ENCODE data around the gene RFX5. TPM values are rescaled to one million over a fixed set of nuclear protein-coding genes. Genes with fewer than 3 reads are reported as not detected.
A peak's percentile ranks its signal among the peaks of the same experiment; 100 is the strongest.

RFX5 gene
- total RNA-seq, 1 experiment from 2014 or later, result 61.6 TPM

DNA sequence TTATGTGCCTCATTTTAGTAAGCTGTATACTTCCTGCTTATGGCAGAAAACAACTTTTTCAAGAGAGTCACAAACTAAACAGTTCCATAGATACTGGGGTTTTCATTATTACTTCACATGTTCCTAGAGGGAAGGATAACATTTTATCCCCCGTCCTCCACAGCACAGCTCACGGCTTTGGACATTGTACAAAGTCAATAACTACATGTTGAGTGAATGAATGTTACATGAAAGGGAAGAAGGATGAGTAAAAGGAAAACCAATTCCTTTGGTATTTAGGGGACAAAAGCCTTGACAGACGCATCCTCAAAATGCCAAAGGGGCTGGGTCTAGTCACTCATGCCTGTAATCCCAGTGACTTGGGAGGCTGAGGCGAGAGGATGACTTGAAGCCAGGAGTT is 34.6 kb downstream of the RFX5 start:
- Histone ChIP-seq H3K36me3 (peaks cover 79% of the 10 kb centered on the region), H3K27me3 (no peaks in the 10 kb centered on the region), H3K9me3 (no peaks in the 10 kb centered on the region), H3K4me3 (no peak overlapping the region)
- DNase-seq, result no peak

DNA sequence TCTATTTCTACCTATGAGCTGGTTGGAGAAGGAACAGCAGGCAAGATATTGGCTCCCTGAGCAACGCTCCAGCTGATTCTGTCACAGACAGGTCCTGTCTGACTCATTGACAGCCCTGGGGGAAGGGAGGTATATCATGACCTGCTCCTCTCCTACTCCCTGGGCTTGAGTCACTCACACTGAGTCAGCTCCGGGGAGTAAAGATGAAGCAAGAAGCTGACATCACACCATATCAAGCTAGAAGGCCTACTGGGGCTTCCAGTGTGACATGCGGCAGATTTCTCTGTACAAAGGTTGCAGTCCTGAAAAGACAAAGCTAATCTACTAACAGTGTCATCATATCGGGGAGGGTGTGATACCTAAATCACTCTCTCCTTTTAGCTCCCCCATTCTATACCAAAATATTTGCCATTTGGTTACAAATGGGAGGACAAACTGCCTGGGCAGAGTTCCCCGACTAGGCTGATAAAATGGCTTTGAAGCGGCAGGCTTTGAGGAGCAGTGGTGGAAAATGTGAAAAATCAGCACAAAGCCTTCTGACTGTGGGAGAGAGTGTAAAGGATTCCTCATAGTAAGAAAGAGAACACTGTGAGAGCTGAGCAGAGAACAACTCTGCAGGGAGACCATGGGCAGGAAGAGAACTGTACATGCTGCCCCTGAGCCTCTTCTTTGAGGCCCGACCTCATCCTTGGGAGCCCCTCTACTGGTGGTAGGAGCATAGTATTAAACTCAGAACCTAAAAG is 35.3 kb downstream of the RFX5 start:
- DNase-seq, result peak; percentile 99
- no peaks in the 10 kb centered on the region for H3K9me3 ChIP-seq
- H3K4me3 ChIP-seq, result no peak overlapping the region
- H3K27me3 ChIP-seq, result no peaks in the 10 kb centered on the region
- peaks cover 83% of the 10 kb centered on the region for H3K36me3 ChIP-seq

DNA sequence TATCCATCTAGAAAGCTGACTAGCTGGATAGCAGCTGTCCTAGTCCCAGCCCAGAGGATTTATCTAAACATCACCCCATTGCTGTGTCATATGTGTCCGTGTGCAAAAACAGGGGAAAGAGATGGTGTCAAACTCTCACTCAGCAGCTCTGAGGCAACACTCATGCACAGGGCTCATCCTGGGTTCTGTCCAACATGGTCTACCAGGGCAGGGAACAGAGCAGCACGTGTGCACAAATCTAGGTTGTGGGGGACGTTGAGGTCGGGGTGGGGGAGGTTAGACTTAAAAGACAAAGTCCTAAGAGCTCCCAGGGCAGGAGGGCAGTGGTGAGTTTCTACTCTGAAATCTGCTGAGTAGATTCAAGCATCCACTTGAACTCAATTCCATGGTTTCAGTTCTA is 36.0 kb downstream of the RFX5 start:
- Histone ChIP-seq H3K27me3 (no peaks in the 10 kb centered on the region), H3K36me3 (peaks cover 86% of the 10 kb centered on the region), H3K4me3 (no peak overlapping the region), H3K9me3 (no peaks in the 10 kb centered on the region)
- no peak for DNase-seq

DNA sequence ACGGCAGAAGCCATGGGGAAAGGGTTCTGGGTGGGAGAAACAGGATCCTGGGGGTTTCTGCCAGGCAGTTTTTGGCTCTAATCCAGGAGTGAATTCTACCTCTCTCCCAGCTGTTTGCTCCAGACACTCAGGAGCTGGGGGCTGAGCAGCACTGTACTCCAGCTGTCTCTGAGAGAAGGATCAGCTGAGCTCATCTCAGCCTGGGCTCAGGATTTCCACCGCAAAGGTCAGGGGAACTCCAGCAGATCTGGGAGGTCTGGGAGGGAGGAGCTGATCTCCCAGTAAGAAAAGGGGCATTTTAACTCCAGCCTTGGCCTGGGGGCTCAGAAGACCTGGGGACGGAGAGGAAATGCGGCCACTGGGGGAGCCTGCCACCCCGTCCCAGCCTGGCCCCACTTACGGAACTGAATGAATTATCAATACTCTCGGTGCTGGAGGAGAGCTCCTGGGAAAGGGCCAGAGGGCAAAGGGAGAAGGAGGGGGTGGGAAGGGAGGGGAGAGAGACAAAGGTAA is 37.2 kb downstream of the RFX5 start:
- H3K9me3 ChIP-seq, result no peaks in the 10 kb centered on the region
- DNase-seq, result no peak
- H3K27me3 ChIP-seq, result no peaks in the 10 kb centered on the region
- H3K4me3 ChIP-seq, result no peak overlapping the region
- peaks cover 86% of the 10 kb centered on the region for H3K36me3 ChIP-seq

DNA sequence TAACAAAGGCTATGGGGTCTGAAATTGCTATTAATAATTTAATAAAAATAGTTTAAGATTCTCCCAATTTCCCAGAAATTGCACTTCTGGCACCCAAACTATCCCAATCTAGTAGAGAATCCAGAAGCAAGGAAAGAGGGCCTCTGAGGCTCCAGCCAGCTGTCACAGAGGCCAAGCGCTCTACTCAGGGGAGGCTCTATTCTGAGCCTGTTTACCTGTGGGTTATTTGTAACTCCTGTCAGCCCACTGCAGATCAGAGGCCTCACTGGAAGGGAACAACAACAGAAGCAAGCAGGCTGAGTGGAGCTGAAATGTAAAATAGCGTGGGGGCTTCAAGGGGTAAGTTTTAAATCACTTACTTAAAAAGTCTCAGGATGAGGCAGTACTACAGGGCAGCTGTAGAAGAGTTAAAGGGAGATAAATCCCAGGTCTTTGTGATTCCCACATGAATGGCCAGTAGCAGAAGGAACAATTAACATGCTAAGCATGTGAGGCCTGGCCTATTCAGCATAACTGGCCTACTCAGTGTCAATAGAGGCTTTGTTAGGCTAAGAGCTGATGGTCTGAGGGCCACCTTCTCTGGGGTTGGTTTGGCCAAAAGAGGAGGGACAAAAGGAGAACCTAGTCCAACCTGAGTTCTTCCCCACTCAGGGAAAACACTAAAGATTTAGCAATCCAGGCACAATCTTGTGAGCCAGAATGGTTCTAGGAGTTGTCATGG is 52.1 kb downstream of the RFX5 start:
- Histone ChIP-seq H3K9me3 (no peaks in the 10 kb centered on the region), H3K27me3 (no peaks in the 10 kb centered on the region), H3K36me3 (peaks cover 88% of the 10 kb centered on the region), H3K4me3 (no peak overlapping the region)
- no peak for DNase-seq

DNA sequence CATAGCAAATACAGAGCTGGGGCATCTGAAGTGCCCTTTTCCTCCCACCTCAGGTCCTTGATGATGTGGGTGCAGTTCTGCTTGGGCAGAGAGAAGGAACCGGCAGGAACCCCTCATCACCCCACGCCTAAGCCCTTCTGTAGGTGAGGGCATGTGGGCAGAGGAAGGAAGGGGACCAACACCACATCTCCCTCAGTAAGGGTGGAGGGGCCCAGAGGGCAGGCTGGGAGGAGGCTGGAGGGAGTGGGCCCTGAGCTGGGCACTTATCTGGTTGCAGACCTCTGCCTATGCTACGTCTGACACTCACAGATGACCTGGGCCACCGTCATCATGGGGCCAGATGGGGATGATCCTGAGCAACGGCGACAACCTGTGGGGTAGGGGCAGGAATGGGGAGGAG is 54.0 kb downstream of the RFX5 start:
- Histone ChIP-seq H3K9me3 (no peaks in the 10 kb centered on the region), H3K4me3 (no peak overlapping the region), H3K36me3 (peaks cover 88% of the 10 kb centered on the region), H3K27me3 (no peaks in the 10 kb centered on the region)
- DNase-seq, result no peak

DNA sequence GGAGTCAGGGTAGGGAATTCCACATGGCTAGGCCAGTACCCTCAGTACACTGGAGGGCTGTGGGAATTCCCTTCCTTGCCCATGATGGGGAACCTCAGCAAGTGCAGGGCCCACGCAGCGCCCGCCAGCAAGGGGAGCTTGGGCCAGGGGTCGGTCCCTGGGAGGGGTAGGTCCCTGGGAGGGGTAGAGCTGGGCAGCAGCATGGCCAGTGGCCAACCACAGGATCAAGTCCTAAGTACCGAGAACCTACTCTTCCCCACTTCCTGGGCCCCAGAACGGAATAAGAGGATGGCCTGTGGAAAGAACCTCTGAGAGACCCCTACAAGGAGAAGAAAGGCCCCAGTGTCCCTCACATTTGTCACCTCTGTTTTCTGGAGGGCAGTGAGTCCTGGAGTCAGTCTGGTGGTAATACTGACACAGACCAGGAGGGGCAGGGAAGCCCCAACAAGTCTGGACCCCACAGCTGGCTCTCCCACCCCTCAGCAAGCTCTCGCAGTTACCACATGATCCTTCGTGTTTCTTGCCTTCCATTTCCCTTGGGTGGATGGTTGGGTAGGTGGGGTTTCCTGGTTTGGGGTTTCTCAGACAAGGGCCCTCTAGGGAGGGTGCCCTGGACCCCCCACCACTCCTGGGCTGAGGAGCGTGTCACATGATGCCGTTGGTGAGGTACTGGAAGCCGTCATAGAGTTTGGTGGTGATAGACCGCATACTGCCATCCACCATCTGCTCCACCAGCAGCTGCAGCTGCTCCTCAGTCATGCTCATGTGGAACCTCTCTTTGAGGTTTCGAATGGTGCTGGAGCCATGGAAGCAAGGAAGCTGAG is 54.6 kb downstream of the RFX5 start:
- Histone ChIP-seq H3K9me3 (no peaks in the 10 kb centered on the region), H3K27me3 (no peaks in the 10 kb centered on the region), H3K4me3 (no peak overlapping the region), H3K36me3 (peaks cover 88% of the 10 kb centered on the region)
- DNase-seq, result no peak

DNA sequence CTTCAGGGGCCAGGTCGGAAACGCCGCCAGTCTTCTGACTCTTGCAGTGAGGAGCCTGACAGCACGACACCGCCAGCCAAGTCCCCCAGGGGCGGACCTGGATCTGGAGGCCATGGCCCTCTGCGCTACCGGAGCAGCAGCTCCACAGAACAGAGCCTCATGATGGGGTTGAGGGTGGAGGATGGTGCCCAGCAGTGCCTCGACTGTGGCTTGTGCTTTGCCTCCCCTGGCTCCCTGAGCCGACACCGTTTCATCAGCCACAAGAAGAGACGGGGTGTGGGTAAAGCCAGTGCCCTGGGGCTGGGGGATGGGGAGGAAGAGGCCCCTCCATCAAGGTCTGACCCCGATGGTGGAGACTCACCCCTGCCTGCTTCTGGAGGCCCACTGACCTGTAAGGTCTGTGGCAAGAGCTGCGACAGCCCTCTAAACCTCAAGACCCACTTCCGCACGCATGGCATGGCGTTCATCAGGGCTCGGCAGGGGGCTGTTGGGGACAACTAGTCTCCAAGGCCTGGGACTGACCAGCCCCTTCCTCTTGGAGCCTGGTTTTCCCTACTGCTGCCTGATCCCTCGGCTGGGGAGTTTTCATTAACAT is 56.2 kb downstream of the RFX5 start:
- H3K9me3 ChIP-seq, result no peaks in the 10 kb centered on the region
- no peak overlapping the region for H3K4me3 ChIP-seq
- peaks cover 95% of the 10 kb centered on the region for H3K36me3 ChIP-seq
- no peak for DNase-seq
- H3K27me3 ChIP-seq, result no peaks in the 10 kb centered on the region

Other genes starting within 250 kb of the RFX5 start
- 1.4 TPM in 1 of 2 replicates, not detected in the other for gene SEMA6C, start 200.6 kb downstream of the RFX5 start, total RNA-seq (2014; rRNA removed; shearing (Covaris generic); ENCODE audit: low replicate concordance)
- gene TNFAIP8L2, start 190.6 kb downstream of the RFX5 start, total RNA-seq (2014; rRNA removed; shearing (Covaris generic); ENCODE audit: low replicate concordance), result not detected in 2 replicates
- gene LYSMD1, start 181.3 kb downstream of the RFX5 start, total RNA-seq (2014; rRNA removed; shearing (Covaris generic); ENCODE audit: low replicate concordance), result 2.0 and 11.4 TPM in 2 replicates
- gene SCNM1, start 181.1 kb downstream of the RFX5 start, total RNA-seq (2014; rRNA removed; shearing (Covaris generic); ENCODE audit: low replicate concordance), result 43.1 and 69.6 TPM in 2 replicates
- gene TMOD4, start 171.3 kb downstream of the RFX5 start, total RNA-seq (2014; rRNA removed; shearing (Covaris generic); ENCODE audit: low replicate concordance), result not detected in 2 replicates
- gene VPS72, start 157.1 kb downstream of the RFX5 start, total RNA-seq (2014; rRNA removed; shearing (Covaris generic); ENCODE audit: low replicate concordance), result 87.3 and 105 TPM in 2 replicates
- gene PIP5K1A, start 148.7 kb downstream of the RFX5 start, total RNA-seq (2014; rRNA removed; shearing (Covaris generic); ENCODE audit: low replicate concordance), result 28.3 and 38.6 TPM in 2 replicates
- gene PSMD4, start 92.5 kb downstream of the RFX5 start, total RNA-seq (2014; rRNA removed; shearing (Covaris generic); ENCODE audit: low replicate concordance), result 225 and 311 TPM in 2 replicates
- gene ZNF687, start 65.0 kb downstream of the RFX5 start, total RNA-seq (2014; rRNA removed; shearing (Covaris generic); ENCODE audit: low replicate concordance), result 14.9 and 22.9 TPM in 2 replicates
- 42.2 and 44.2 TPM in 2 replicates for gene PI4KB, start 19.8 kb downstream of the RFX5 start, total RNA-seq (2014; rRNA removed; shearing (Covaris generic); ENCODE audit: low replicate concordance)
- 6.0 and 10.2 TPM in 2 replicates for gene SELENBP1, start 25.5 kb upstream of the RFX5 start, total RNA-seq (2014; rRNA removed; shearing (Covaris generic); ENCODE audit: low replicate concordance)
- gene PSMB4, start 52.3 kb upstream of the RFX5 start, total RNA-seq (2014; rRNA removed; shearing (Covaris generic); ENCODE audit: low replicate concordance), result 609 and 703 TPM in 2 replicates
- 4.2 and 5.7 TPM in 2 replicates for gene POGZ, start 112.2 kb upstream of the RFX5 start, total RNA-seq (2014; rRNA removed; shearing (Covaris generic); ENCODE audit: low replicate concordance)
- gene CGN, start 164.1 kb upstream of the RFX5 start, total RNA-seq (2014; rRNA removed; shearing (Covaris generic); ENCODE audit: low replicate concordance), result 0.05 TPM in 1 of 2 replicates, not detected in the other
- 18.8 and 19.8 TPM in 2 replicates for gene TUFT1, start 193.1 kb upstream of the RFX5 start, total RNA-seq (2014; rRNA removed; shearing (Covaris generic); ENCODE audit: low replicate concordance)

Data from MG63 (cell line).